ENCODE data around the gene NRG3.

Gene NRG3

DNA sequence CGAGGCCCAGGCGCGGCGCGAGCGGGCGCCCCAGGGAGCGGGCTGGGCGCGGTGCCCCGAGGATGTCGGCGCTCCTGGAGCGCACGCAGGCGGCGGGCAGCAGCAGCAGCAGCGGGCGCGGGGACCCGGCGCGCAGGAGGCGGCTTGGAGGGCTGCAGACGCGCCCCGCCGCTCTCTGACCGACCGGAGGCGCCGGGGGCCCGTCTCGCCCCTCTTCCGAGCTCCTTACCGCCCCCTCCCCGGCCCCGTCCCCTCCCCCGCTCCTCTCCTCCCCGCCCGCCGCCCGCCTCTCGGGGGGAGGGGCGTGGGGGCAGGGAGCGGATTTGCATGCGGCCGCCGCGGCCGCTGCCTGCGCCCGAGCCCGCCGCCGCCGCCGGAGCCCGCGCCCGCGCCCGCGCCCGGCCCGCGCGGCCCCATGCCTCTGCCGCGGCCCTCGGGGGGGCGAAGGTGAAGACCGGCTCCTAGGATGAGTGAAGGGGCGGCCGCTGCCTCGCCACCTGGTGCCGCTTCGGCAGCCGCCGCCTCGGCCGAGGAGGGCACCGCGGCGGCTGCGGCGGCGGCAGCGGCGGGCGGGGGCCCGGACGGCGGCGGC is at the start of gene NRG3:
TSS of gene NRG3 (plus strand) at position 320 of the 592 bp plus-strand sequence.
- H3K4me3 Mint-ChIP-seq = peak within 1 kb of the TSS; percentile 52
- no peaks in the 10 kb centered on the region for H3K9me3 Mint-ChIP-seq
- no peak for DNase-seq
- H3K27me3 Mint-ChIP-seq = peaks cover 73% of the 10 kb centered on the region
- H3K36me3 Mint-ChIP-seq (ENCODE audit: low read depth) = no peaks in the 10 kb centered on the region
- no peak within 1 kb of the TSS for H3K27ac Mint-ChIP-seq
- peaks cover 10% of the 10 kb centered on the region for H3K4me1 Mint-ChIP-seq (ENCODE audit: low read depth)

DNA sequence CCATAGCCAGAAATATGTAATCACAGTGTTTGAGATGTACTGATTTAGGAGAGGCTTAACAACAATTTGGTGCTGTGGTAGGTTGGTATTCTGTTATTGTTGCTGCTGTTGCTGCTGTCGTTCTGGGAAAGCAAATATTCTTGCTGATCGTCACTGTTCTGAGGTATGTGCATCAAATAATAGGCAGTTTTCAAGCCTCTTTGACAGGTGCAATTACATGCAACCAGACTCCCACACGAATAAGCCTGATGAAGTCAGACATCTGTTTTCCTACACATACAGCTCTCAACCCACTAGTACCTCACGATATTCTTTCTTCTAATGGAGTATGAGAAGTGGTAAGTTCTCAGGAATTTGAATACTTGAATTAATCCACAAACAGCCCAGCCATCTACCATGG is 46.7 kb upstream of the NRG3 start:
- H3K27ac Mint-ChIP-seq = no peak overlapping the region
- no peak for DNase-seq
- H3K36me3 Mint-ChIP-seq (ENCODE audit: low read depth) = no peaks in the 10 kb centered on the region
- no peaks in the 10 kb centered on the region for H3K27me3 Mint-ChIP-seq
- H3K9me3 Mint-ChIP-seq = peaks cover 2% of the 10 kb centered on the region
- H3K4me1 Mint-ChIP-seq (ENCODE audit: low read depth) = no peaks in the 10 kb centered on the region
- H3K4me3 Mint-ChIP-seq = no peak overlapping the region

DNA sequence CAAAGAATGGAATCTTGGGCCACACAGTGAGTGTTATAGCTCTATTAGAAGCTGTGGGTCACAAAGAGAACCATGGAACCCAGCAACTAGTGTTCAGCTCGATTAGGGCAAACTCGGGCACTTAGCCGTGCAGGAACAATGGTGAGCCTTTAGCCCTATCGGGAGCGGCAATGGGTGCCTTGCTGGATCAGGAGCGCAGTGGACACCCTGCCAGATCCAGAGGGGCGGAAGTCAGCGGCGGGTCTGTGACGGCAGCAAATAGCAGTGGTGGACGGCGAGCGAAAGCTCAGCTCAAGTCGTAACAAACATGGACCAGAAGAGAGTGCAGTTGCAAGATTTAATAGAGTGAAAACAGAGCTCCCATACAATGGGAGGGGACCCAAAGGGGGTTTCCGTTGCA is 43.9 kb upstream of the NRG3 start:
- H3K4me1 Mint-ChIP-seq (ENCODE audit: low read depth) = no peaks in the 10 kb centered on the region
- no peak overlapping the region for H3K27ac Mint-ChIP-seq
- no peak for DNase-seq
- no peaks in the 10 kb centered on the region for H3K27me3 Mint-ChIP-seq
- H3K4me3 Mint-ChIP-seq = no peak overlapping the region
- peaks cover 2% of the 10 kb centered on the region for H3K9me3 Mint-ChIP-seq
- H3K36me3 Mint-ChIP-seq (ENCODE audit: low read depth) = no peaks in the 10 kb centered on the region

DNA sequence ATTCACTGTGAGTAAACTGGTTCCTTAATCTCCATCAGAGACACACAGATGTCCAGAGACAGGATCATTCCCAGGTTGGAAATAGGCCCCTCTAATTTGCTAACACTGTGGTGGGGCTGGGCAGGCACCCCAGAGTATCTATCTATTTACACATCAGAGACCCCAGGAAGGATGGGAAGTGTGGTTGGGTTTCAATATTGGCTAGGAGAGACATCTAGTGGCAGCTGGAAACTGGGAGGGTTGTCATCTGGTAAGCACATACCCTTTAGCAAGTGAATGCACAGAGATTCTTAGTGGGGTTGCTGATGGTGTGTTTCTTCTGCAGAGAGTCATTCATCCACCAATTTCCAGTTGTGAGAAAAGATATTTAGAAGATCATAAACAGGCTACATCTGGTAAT is 36.0 kb upstream of the NRG3 start:
- DNase-seq = no peak
- H3K4me1 Mint-ChIP-seq (ENCODE audit: low read depth) = no peaks in the 10 kb centered on the region
- H3K9me3 Mint-ChIP-seq = no peaks in the 10 kb centered on the region
- H3K36me3 Mint-ChIP-seq (ENCODE audit: low read depth) = no peaks in the 10 kb centered on the region
- no peak overlapping the region for H3K27ac Mint-ChIP-seq
- no peaks in the 10 kb centered on the region for H3K27me3 Mint-ChIP-seq
- no peak overlapping the region for H3K4me3 Mint-ChIP-seq

DNA sequence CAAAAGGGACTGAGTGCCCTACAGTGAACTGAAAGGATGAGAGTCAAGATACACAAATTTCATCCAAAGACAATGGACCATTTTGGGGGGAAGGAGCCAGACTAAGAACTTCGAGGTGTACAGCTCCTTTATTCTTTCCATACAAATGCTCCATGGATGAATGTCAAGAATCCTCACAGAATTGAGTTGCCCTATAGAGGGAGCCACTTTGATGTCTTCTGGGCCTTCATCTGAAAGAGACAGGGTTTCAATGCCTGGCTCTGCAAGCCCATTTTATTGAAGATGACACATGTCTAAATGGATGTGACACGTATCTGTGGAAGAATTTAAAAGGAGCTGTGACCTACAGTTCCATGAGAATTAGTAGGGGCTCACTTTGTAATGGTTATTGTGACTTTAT is 32.0 kb upstream of the NRG3 start:
- no peak overlapping the region for H3K27ac Mint-ChIP-seq
- H3K4me1 Mint-ChIP-seq (ENCODE audit: low read depth) = no peaks in the 10 kb centered on the region
- H3K9me3 Mint-ChIP-seq = no peaks in the 10 kb centered on the region
- no peaks in the 10 kb centered on the region for H3K36me3 Mint-ChIP-seq (ENCODE audit: low read depth)
- H3K4me3 Mint-ChIP-seq = no peak overlapping the region
- no peak for DNase-seq
- no peaks in the 10 kb centered on the region for H3K27me3 Mint-ChIP-seq

DNA sequence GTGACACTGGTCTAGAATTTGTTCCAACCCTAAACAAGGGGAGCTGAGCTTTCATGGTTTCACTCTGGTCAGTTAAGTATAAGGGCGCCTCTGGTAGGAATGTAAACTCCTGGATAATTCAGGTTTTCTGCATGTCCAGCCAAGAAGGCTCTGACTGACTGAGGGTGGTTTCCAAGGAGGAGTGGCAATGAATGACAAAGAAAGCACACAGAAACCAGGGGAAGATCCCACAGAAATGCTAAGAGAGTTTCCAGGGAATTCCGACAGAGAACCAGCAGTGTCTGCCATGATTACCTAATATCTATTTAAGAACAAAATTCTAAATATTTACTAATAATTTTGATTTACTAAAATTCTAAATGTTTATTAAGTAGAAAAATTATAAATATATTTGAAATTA is 27.3 kb upstream of the NRG3 start:
- no peak overlapping the region for H3K27ac Mint-ChIP-seq
- H3K4me3 Mint-ChIP-seq = no peak overlapping the region
- H3K36me3 Mint-ChIP-seq (ENCODE audit: low read depth) = no peaks in the 10 kb centered on the region
- no peaks in the 10 kb centered on the region for H3K9me3 Mint-ChIP-seq
- H3K27me3 Mint-ChIP-seq = no peaks in the 10 kb centered on the region
- DNase-seq = no peak
- no peaks in the 10 kb centered on the region for H3K4me1 Mint-ChIP-seq (ENCODE audit: low read depth)

DNA sequence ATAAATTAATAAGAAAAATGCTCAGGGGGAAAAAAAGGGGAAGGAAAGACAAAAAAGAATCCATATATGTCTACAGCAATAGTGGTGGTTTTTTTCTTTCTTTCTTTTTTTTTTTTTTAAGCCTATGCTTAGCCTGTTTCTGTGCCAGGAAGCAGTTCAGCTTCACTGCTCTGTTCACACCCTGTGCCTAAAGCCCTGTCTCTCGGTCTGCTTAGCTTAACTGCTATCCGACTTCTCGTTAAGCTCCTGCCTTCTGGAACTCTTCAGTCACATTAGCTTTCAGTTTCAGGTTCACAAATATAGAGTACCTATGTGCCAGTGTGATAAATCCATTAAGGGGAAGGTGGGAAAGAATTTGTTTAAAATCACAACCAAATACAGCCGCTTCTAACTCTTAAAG is 26.5 kb upstream of the NRG3 start:
- no peaks in the 10 kb centered on the region for H3K4me1 Mint-ChIP-seq (ENCODE audit: low read depth)
- H3K4me3 Mint-ChIP-seq = no peak overlapping the region
- H3K9me3 Mint-ChIP-seq = no peaks in the 10 kb centered on the region
- no peaks in the 10 kb centered on the region for H3K27me3 Mint-ChIP-seq
- H3K27ac Mint-ChIP-seq = no peak overlapping the region
- DNase-seq = no peak
- no peaks in the 10 kb centered on the region for H3K36me3 Mint-ChIP-seq (ENCODE audit: low read depth)

DNA sequence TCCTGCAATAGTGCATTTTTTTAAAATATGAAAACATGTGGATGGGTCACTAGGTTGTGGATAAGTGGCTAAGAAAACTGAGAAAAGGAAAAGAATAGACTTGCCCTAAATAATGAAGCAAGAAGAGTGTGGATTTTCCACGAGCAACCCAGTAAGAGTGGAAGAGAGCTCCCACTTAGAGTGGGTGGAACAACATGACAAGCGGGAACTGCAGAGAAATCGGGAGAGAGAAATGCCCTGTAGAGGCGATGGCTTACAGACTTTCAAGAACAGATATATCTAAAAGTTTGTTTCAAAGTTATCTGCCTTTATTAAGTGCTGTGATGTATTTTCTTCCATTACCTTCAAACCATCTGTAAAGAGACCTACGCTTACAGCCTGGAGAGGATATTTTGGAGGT is 26.1 kb upstream of the NRG3 start:
- Mint-ChIP-seq H3K27me3 (no peaks in the 10 kb centered on the region), H3K9me3 (no peaks in the 10 kb centered on the region), H3K4me3 (no peak overlapping the region), H3K27ac (no peak overlapping the region), H3K4me1 (ENCODE audit: low read depth) (no peaks in the 10 kb centered on the region), H3K36me3 (ENCODE audit: low read depth) (no peaks in the 10 kb centered on the region)
- no peak for DNase-seq

DNA sequence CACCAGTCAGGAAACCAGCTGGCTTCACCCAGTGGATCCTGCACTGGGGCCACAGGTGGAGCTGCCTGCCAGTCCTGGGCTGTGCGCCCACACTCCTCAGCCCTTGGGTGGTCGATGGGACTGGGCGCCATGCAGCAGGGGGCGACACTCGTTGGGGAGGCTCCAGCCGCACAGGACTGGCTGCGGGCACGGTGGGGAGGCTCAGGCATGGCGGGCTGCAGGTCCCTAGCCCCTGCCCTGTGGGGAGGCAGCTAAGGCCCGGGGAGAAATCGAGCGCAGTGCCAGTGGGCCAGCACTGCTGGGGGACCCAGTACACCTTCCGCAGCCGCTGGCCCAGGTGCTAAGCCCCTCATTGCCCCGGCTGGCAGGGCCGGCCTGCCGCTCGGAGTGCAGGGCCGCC is 12.4 kb upstream of the NRG3 start:
- H3K36me3 Mint-ChIP-seq (ENCODE audit: low read depth) = no peaks in the 10 kb centered on the region
- H3K9me3 Mint-ChIP-seq = no peaks in the 10 kb centered on the region
- no peak for DNase-seq
- H3K4me3 Mint-ChIP-seq = no peak overlapping the region
- no peak overlapping the region for H3K27ac Mint-ChIP-seq
- H3K4me1 Mint-ChIP-seq (ENCODE audit: low read depth) = no peaks in the 10 kb centered on the region
- H3K27me3 Mint-ChIP-seq = no peaks in the 10 kb centered on the region

DNA sequence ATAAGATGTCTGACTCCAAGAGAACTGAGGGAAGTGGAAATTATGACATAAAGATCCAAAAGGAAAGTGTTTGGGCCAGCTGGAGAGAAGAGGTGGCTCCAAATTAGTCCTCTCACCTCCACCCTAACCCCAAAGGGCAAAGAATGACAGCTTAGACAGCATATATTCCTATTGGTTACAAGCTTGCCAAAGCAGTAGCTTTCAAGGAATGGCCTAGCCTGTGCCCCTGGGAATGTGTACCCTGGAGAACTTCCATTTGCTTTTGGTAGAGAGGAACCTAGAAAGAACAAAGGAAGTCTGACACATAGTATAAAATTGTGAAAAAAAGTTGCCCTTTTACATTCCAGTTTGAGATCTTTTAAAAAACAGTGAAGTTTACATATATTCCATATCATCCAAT is 11.2 kb upstream of the NRG3 start:
- H3K27me3 Mint-ChIP-seq = no peaks in the 10 kb centered on the region
- no peak for DNase-seq
- H3K4me1 Mint-ChIP-seq (ENCODE audit: low read depth) = no peaks in the 10 kb centered on the region
- H3K4me3 Mint-ChIP-seq = no peak overlapping the region
- no peaks in the 10 kb centered on the region for H3K36me3 Mint-ChIP-seq (ENCODE audit: low read depth)
- no peak overlapping the region for H3K27ac Mint-ChIP-seq
- H3K9me3 Mint-ChIP-seq = no peaks in the 10 kb centered on the region

DNA sequence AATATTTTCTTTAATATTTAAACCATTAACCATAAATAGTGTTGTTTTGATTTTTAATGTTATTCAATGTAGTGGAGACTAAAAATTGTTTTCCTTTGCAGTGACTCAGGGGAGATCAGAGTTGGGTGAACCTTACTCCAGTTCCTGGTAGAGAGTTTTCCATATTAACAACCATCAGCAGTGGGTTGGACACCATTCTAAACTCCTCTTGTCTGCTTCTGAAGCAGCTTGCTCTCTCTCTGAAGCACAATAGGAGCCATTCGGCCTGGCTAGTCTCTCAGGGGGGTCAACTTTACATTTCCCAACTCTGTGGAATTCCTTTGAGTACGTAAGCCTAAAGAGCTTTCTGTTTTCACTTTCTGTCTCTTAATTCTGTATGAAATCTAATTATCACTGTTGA is 9.4 kb upstream of the NRG3 start:
- DNase-seq = no peak
- H3K4me1 Mint-ChIP-seq (ENCODE audit: low read depth) = no peaks in the 10 kb centered on the region
- no peaks in the 10 kb centered on the region for H3K9me3 Mint-ChIP-seq
- H3K27me3 Mint-ChIP-seq = peaks cover 3% of the 10 kb centered on the region
- no peak overlapping the region for H3K4me3 Mint-ChIP-seq
- no peak overlapping the region for H3K27ac Mint-ChIP-seq
- H3K36me3 Mint-ChIP-seq (ENCODE audit: low read depth) = no peaks in the 10 kb centered on the region

DNA sequence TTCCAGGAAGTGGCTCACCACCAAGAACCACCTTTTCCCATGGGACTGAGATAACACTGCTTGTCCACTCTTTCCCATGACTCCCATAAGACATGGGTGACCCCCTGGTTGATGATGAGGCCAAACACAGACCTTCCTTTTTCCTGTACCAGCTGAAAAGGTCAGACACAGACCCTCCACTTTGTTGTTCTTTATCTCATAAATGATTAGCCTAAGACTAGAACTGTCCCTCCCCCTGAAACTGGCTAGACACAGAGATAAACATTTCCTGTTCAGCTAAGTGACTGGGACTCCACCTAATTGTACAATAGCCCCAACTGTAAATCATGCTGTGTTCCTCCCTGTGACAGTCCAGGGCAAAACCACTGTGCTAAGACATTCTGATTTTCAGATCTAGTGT is 8.2 kb upstream of the NRG3 start:
- H3K27me3 Mint-ChIP-seq = peaks cover 11% of the 10 kb centered on the region
- H3K9me3 Mint-ChIP-seq = no peaks in the 10 kb centered on the region
- DNase-seq = no peak
- H3K27ac Mint-ChIP-seq = no peak overlapping the region
- no peaks in the 10 kb centered on the region for H3K36me3 Mint-ChIP-seq (ENCODE audit: low read depth)
- H3K4me3 Mint-ChIP-seq = no peak overlapping the region
- no peaks in the 10 kb centered on the region for H3K4me1 Mint-ChIP-seq (ENCODE audit: low read depth)

DNA sequence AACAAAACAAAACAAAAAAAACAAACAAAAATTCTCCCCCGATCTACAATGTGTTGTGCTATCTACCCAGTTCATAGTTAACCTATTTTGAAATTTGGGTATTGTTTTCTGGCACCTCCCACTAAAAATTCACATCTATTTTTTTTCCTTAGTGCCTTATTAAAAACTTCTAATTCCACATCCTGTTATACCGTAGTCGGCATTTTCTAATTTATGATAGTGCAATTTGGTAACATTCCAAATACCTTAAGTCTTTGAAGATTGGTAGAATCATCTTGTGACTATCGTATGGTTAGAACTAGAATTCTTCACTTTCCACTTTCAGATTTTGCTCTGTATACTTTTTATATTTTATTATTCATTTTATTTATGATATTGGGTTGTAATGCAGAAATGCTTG is 4.5 kb upstream of the NRG3 start:
- no peaks in the 10 kb centered on the region for H3K4me1 Mint-ChIP-seq (ENCODE audit: low read depth)
- DNase-seq = no peak
- H3K9me3 Mint-ChIP-seq = no peaks in the 10 kb centered on the region
- H3K27ac Mint-ChIP-seq = no peak overlapping the region
- H3K36me3 Mint-ChIP-seq (ENCODE audit: low read depth) = no peaks in the 10 kb centered on the region
- no peak overlapping the region for H3K4me3 Mint-ChIP-seq
- H3K27me3 Mint-ChIP-seq = peaks cover 36% of the 10 kb centered on the region

DNA sequence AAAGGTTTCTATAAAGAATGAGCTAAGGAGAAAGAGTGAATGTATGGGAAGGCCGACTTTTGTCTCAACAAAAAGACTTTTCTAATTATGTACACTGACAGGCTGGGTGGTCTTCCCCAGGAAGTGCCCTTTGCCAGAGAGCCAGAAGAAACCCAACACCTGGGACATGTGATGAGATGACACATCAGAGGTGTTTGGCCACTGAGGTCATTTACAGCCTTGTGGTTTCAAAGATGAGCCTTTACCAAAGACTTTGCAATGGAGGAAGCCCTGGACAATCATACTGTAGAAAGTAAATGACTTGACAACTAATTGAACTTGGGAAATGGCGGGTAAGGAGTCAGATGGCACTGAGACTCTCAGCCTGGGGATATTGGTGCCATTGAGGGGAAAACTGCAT is 3.4 kb upstream of the NRG3 start:
- H3K36me3 Mint-ChIP-seq (ENCODE audit: low read depth) = no peaks in the 10 kb centered on the region
- peaks cover 47% of the 10 kb centered on the region for H3K27me3 Mint-ChIP-seq
- no peak for DNase-seq
- no peaks in the 10 kb centered on the region for H3K9me3 Mint-ChIP-seq
- H3K27ac Mint-ChIP-seq = no peak overlapping the region
- H3K4me1 Mint-ChIP-seq (ENCODE audit: low read depth) = peaks cover 8% of the 10 kb centered on the region
- H3K4me3 Mint-ChIP-seq = no peak overlapping the region

DNA sequence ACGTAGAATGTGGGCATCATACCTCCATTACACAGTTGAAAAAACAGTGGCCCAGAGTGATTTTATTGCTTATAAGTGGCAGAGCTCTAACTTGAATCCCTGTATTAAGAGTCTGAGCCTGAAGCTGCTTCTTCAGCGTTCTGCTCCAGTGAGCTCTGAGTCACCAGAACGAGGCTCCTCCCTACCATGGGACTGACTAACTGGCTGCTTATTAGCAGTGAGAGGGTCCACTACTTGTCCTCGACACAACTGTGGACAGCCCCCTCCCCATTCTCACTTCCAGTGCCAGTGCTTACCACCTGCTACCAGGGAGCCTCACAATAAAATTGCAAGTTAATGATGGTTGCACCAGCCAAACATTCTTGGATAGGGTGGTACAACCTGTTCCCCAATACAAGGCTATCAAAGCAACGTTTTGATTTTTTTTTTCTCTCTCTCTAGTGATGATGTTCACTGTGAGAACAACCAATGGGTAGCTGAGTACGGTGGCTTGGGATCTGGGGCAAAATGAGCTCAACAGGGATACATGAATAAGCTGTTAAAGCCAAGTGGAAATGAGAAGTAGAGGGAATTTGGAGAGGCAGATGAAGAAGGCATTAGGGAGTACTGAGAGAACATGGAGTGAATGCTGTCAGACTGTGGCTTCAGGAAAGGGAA is 2.7 kb upstream of the NRG3 start:
- no peak for DNase-seq
- H3K4me1 Mint-ChIP-seq (ENCODE audit: low read depth) = peaks cover 10% of the 10 kb centered on the region
- H3K9me3 Mint-ChIP-seq = no peaks in the 10 kb centered on the region
- H3K36me3 Mint-ChIP-seq (ENCODE audit: low read depth) = no peaks in the 10 kb centered on the region
- no peak overlapping the region for H3K4me3 Mint-ChIP-seq
- no peak overlapping the region for H3K27ac Mint-ChIP-seq
- H3K27me3 Mint-ChIP-seq = peaks cover 54% of the 10 kb centered on the region
